ENCODE data around the gene RNF113B. TPM values are rescaled to one million over a fixed set of nuclear protein-coding genes. Genes with fewer than 3 reads are reported as not detected.
A peak's percentile ranks its signal among the peaks of the same experiment; 100 is the strongest.

The RNF113B gene
- total and polyA plus RNA-seq, 2 experiments from 2014 or later = 0.19 TPM; not detected in 1

DNA sequence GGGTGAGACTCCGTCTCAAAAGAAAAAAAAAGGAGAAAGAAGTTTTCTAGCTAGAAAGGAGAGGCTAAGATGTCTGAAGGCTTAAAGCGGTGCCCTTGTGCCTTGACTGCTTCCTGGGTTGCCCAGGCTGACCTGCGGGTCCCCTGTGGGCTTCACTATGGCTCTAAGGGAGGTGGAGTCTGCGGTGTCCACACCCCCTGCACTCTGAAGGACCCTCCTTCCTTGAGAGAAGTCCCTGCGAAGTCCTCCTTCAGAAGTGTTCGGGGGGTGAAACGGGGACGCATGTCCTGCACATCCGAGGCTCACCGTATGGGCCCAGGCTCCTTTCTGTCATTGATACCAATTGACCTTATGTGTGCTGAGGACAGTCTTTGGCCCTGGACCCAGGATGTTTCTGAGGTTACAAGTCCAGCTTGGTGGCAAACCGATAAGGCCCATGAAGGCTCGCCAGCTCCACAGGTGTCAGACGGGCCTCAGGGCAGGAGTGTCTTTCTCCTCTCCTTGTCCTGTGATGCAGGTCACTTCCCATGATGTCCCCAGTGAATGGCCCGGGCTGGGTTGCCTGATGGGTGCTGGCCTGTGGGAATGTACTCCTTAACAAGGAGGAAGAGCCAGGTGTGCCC is 11.6 kb upstream of the RNF113B start:
- no peaks in the 10 kb centered on the region for H3F3A ChIP-seq (replicated peaks; ENCODE audit: low read depth)
- Mint-ChIP-seq H3K9me3 (no peaks in the 10 kb centered on the region), H3K27me3 (ENCODE audit: insufficient read depth, low read depth, poor library complexity) (peaks cover 5% of the 10 kb centered on the region), H3K4me1 (peaks cover 31% of the 10 kb centered on the region), H3K36me3 (ENCODE audit: low read depth) (no peaks in the 10 kb centered on the region), H3K27ac (peak overlapping the region; percentile 75; the same call in 1 of the 2 replicates), H3K4me3 (no peak overlapping the region)
- H3K27ac ChIP-seq (ENCODE audit: low read depth) = no peak overlapping the region
- no peak overlapping the region for H2AFZ ChIP-seq
- no peak for TF ChIP-seq ZNF114 (CRISPR knock-in tag; IDR thresholded peaks at IDR 0.05)
- no peak for TF ChIP-seq STAT1 (IDR thresholded peaks at IDR 0.05; ENCODE audit: unreplicated experiment)
- TF ChIP-seq, protein P1, sequence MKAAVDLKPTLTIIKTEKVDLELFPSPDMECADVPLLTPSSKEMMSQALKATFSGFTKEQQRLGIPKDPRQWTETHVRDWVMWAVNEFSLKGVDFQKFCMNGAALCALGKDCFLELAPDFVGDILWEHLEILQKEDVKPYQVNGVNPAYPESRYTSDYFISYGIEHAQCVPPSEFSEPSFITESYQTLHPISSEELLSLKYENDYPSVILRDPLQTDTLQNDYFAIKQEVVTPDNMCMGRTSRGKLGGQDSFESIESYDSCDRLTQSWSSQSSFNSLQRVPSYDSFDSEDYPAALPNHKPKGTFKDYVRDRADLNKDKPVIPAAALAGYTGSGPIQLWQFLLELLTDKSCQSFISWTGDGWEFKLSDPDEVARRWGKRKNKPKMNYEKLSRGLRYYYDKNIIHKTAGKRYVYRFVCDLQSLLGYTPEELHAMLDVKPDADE (IDR thresholded peaks at IDR 0.05) = no peak
- TF ChIP-seq EZH2 (IDR thresholded peaks at IDR 0.05; ENCODE audit: low read depth, unreplicated experiment) = no peak
- no peak for TF ChIP-seq ZNF331 (CRISPR knock-in tag; IDR thresholded peaks at IDR 0.05; ENCODE audit: low read depth)
- TF ChIP-seq JUNB (IDR thresholded peaks at IDR 0.05; ENCODE audit: unreplicated experiment) = no peak
- TF ChIP-seq EZH2phosphoT487 (IDR thresholded peaks at IDR 0.05; ENCODE audit: unreplicated experiment) = no peak
- no peak for TF ChIP-seq REST (IDR thresholded peaks at IDR 0.05; ENCODE audit: unreplicated experiment)
- H3K4me2 ChIP-seq = no peak overlapping the region
- peaks cover 11% of the 10 kb centered on the region for H3K4me1 ChIP-seq (ENCODE audit: insufficient read depth)
- ATAC-seq = peak; percentile 41; the same call in 2 of the 3 replicates
- DNase-seq (ENCODE audit: low spot score) = no peak
- no peaks in the 10 kb centered on the region for H3K27me3 ChIP-seq (ENCODE audit: insufficient read depth)
- no peaks in the 10 kb centered on the region for H3K36me3 ChIP-seq (ENCODE audit: insufficient read depth)
- H4K20me1 ChIP-seq (replicated peaks; ENCODE audit: insufficient read depth) = peaks cover 5% of the 10 kb centered on the region; the same call in 1 of the 2 replicates
- no peaks in the 10 kb centered on the region for H3K9me2 ChIP-seq (ENCODE audit: insufficient read depth)
- peaks cover 92% of the 10 kb centered on the region for H3K79me2 ChIP-seq (replicated peaks; ENCODE audit: insufficient read depth)
- H3K4me3 ChIP-seq = no peak overlapping the region

GRCh38 chr13:98187965-98188261 is 10.8 kb upstream of the RNF113B start:
- Mint-ChIP-seq H3K27ac (no peak overlapping the region), H3K9me3 (no peaks in the 10 kb centered on the region), H3K27me3 (ENCODE audit: insufficient read depth, low read depth, poor library complexity) (peaks cover 5% of the 10 kb centered on the region), H3K4me3 (no peak overlapping the region), H3K4me1 (peaks cover 38% of the 10 kb centered on the region), H3K36me3 (ENCODE audit: low read depth) (no peaks in the 10 kb centered on the region)
- no peak for ATAC-seq
- peaks cover 94% of the 10 kb centered on the region for H3K79me2 ChIP-seq (replicated peaks; ENCODE audit: insufficient read depth)
- no peaks in the 10 kb centered on the region for H3K36me3 ChIP-seq (ENCODE audit: insufficient read depth)
- H2AFZ ChIP-seq = no peak overlapping the region
- H3K4me2 ChIP-seq = no peak overlapping the region
- H3K27me3 ChIP-seq (ENCODE audit: insufficient read depth) = no peaks in the 10 kb centered on the region
- peaks cover 11% of the 10 kb centered on the region for H3K4me1 ChIP-seq (ENCODE audit: insufficient read depth)
- H3F3A ChIP-seq (replicated peaks; ENCODE audit: low read depth) = no peaks in the 10 kb centered on the region
- H3K9me2 ChIP-seq (ENCODE audit: insufficient read depth) = no peaks in the 10 kb centered on the region
- DNase-seq (ENCODE audit: low spot score) = no peak
- no peak overlapping the region for H3K4me3 ChIP-seq
- peaks cover 5% of the 10 kb centered on the region; the same call in 1 of the 2 replicates for H4K20me1 ChIP-seq (replicated peaks; ENCODE audit: insufficient read depth)
- no peak overlapping the region for H3K27ac ChIP-seq (ENCODE audit: low read depth)
- TF ChIP-seq ZNF331 (CRISPR knock-in tag; IDR thresholded peaks at IDR 0.05; ENCODE audit: low read depth) = no peak
- TF ChIP-seq, protein P2, sequence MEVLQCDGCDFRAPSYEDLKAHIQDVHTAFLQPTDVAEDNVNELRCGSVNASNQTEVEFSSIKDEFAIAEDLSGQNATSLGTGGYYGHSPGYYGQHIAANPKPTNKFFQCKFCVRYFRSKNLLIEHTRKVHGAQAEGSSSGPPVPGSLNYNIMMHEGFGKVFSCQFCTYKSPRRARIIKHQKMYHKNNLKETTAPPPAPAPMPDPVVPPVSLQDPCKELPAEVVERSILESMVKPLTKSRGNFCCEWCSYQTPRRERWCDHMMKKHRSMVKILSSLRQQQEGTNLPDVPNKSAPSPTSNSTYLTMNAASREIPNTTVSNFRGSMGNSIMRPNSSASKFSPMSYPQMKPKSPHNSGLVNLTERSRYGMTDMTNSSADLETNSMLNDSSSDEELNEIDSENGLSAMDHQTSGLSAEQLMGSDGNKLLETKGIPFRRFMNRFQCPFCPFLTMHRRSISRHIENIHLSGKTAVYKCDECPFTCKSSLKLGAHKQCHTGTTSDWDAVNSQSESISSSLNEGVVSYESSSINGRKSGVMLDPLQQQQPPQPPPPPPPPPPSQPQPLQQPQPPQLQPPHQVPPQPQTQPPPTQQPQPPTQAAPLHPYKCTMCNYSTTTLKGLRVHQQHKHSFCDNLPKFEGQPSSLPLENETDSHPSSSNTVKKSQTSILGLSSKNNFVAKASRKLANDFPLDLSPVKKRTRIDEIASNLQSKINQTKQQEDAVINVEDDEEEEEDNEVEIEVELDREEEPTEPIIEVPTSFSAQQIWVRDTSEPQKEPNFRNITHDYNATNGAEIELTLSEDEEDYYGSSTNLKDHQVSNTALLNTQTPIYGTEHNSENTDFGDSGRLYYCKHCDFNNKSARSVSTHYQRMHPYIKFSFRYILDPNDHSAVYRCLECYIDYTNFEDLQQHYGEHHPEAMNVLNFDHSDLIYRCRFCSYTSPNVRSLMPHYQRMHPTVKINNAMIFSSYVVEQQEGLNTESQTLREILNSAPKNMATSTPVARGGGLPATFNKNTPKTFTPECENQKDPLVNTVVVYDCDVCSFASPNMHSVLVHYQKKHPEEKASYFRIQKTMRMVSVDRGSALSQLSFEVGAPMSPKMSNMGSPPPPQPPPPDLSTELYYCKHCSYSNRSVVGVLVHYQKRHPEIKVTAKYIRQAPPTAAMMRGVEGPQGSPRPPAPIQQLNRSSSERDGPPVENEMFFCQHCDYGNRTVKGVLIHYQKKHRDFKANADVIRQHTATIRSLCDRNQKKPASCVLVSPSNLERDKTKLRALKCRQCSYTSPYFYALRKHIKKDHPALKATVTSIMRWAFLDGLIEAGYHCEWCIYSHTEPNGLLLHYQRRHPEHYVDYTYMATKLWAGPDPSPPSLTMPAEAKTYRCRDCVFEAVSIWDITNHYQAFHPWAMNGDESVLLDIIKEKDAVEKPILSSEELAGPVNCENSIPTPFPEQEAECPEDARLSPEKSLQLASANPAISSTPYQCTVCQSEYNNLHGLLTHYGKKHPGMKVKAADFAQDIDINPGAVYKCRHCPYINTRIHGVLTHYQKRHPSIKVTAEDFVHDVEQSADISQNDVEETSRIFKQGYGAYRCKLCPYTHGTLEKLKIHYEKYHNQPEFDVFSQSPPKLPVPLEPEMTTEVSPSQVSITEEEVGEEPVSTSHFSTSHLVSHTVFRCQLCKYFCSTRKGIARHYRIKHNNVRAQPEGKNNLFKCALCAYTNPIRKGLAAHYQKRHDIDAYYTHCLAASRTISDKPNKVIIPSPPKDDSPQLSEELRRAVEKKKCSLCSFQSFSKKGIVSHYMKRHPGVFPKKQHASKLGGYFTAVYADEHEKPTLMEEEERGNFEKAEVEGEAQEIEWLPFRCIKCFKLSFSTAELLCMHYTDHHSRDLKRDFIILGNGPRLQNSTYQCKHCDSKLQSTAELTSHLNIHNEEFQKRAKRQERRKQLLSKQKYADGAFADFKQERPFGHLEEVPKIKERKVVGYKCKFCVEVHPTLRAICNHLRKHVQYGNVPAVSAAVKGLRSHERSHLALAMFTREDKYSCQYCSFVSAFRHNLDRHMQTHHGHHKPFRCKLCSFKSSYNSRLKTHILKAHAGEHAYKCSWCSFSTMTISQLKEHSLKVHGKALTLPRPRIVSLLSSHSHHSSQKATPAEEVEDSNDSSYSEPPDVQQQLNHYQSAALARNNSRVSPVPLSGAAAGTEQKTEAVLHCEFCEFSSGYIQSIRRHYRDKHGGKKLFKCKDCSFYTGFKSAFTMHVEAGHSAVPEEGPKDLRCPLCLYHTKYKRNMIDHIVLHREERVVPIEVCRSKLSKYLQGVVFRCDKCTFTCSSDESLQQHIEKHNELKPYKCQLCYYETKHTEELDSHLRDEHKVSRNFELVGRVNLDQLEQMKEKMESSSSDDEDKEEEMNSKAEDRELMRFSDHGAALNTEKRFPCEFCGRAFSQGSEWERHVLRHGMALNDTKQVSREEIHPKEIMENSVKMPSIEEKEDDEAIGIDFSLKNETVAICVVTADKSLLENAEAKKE (CRISPR knock-in tag; IDR thresholded peaks at IDR 0.05) = no peak
- TF ChIP-seq, protein P1 (IDR thresholded peaks at IDR 0.05) = no peak
- TF ChIP-seq NANOG (IDR thresholded peaks at IDR 0.05; ENCODE audit: borderline replicate concordance) = no peak
